ENCODE data around the gene PTTG1IP. TPM values are rescaled to one million over a fixed set of nuclear protein-coding genes. Genes with fewer than 3 reads are reported as not detected.

The PTTG1IP gene
- total and polyA plus RNA-seq, 2 experiments from 2014 or later, result 676 to 814 TPM

DNA sequence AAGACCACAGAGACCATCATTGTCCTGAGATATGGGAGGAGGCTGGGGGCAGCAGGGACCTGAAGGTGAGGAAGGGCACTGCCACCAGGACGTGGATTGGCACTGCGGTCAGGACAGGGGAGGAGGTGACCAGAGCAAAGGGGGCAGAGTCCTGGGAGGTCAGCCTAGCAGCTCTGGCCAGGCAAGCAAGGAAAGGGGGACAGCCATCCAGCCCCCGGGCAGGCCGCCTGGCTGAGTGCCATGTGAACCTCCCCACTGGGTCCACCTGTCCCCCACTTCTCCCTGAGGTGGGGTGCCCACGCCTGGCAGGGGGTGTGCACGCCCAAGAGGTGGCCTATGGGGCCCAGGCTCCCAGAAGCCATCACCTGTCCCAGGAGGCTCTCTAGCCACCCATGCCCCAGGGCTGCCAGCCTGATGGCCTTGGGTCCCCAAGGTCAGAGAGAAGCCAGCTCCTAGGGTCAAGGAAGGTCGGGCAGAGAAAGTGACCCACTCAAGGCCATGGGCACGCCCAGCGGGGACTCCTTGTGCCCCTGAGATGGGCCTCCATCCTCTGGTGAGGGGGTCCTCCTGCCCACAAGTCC is 17.6 kb upstream of the PTTG1IP start:
- H3K9me3 ChIP-seq (ENCODE audit: low read depth), result no peaks in the 10 kb centered on the region
- H2AFZ ChIP-seq, result no peak overlapping the region
- no peak overlapping the region for H3K9ac ChIP-seq
- 78 to 85% methylated on average over 9 of the region's 9 CpGs for WGBS, 2 experiments (ENCODE audit: low coverage in 1 of 2, low lambda C conversion rate in 2 of 2, missing lambda C conversion rate in 2 of 2)
- no peak overlapping the region for H3K4me3 ChIP-seq
- H3K27me3 ChIP-seq (replicated peaks; ENCODE audit: insufficient read depth), result no peaks in the 10 kb centered on the region
- in situ Hi-C loops (cut with MboI), result no loop called here
- no peaks in the 10 kb centered on the region for H3K9me2 ChIP-seq (ENCODE audit: insufficient read depth)
- H3K4me2 ChIP-seq (ENCODE audit: unreplicated experiment), result no peak overlapping the region
- no peaks in the 10 kb centered on the region for H3K79me2 ChIP-seq (ENCODE audit: insufficient read depth)
- no peaks in the 10 kb centered on the region for H3K36me3 ChIP-seq (ENCODE audit: low read depth)
- no peak for TF ChIP-seq EZH2 (IDR thresholded peaks at IDR 0.05; ENCODE audit: insufficient read depth, poor library complexity, severe bottlenecking)
- TF ChIP-seq EZH2phosphoT487 (IDR thresholded peaks at IDR 0.05; ENCODE audit: insufficient read depth, low read depth), result no peak
- no peaks in the 10 kb centered on the region for H3F3A ChIP-seq (ENCODE audit: insufficient read depth)
- H4K20me1 ChIP-seq (ENCODE audit: insufficient read depth), result no peaks in the 10 kb centered on the region
- H3K27ac ChIP-seq, result no peak overlapping the region
- no peak for DNase-seq
- no peaks in the 10 kb centered on the region for H3K4me1 ChIP-seq (ENCODE audit: insufficient read depth)

DNA sequence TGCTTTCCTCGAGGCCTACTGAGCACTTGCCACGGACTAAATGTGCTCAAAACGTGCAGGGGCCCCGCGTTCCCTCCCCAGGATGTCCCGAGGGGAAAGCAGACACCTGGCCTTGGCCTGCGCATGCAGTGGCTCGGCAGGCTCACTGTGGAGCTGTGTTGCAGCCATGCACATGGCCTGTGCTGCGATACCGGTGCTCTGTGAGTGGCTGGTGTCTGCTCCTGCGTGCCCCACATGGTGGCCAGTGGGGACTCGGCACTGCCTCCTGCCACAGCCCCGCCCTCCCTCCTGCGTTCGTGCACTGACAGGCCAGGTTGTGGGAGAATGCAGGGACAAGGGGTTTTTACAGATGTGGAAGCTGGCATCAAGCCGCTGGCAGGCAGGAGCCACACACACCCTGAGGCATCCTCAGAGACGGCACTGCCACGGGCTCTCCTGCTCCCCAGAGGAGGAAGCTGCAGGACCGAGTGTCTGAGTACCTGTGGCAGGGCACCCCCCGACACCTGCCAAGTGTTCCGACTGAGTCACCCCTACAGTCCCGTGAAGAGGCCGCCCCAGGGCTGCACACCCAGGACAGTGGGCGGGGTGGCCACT is 16.9 kb upstream of the PTTG1IP start:
- Histone ChIP-seq H3F3A (ENCODE audit: insufficient read depth) (no peaks in the 10 kb centered on the region), H3K9me3 (ENCODE audit: low read depth) (no peaks in the 10 kb centered on the region), H3K9ac (no peak overlapping the region), H3K9me2 (ENCODE audit: insufficient read depth) (no peaks in the 10 kb centered on the region), H3K27me3 (replicated peaks; ENCODE audit: insufficient read depth) (no peaks in the 10 kb centered on the region), H3K4me3 (no peak overlapping the region), H3K4me2 (ENCODE audit: unreplicated experiment) (no peak overlapping the region), H3K79me2 (ENCODE audit: insufficient read depth) (no peaks in the 10 kb centered on the region), H4K20me1 (ENCODE audit: insufficient read depth) (no peaks in the 10 kb centered on the region), H2AFZ (no peak overlapping the region), H3K4me1 (ENCODE audit: insufficient read depth) (no peaks in the 10 kb centered on the region), H3K36me3 (ENCODE audit: low read depth) (no peaks in the 10 kb centered on the region), H3K27ac (no peak overlapping the region)
- in situ Hi-C loops (cut with MboI), result no loop called here
- DNase-seq, result no peak
- WGBS, 2 experiments (ENCODE audit: low coverage in 1 of 2, low lambda C conversion rate in 2 of 2, missing lambda C conversion rate in 2 of 2), result 66 to 68% methylated on average over 24 of the region's 24 CpGs
- no peak for TF ChIP-seq EZH2phosphoT487 (IDR thresholded peaks at IDR 0.05; ENCODE audit: insufficient read depth, low read depth)
- TF ChIP-seq EZH2 (IDR thresholded peaks at IDR 0.05; ENCODE audit: insufficient read depth, poor library complexity, severe bottlenecking), result no peak

DNA sequence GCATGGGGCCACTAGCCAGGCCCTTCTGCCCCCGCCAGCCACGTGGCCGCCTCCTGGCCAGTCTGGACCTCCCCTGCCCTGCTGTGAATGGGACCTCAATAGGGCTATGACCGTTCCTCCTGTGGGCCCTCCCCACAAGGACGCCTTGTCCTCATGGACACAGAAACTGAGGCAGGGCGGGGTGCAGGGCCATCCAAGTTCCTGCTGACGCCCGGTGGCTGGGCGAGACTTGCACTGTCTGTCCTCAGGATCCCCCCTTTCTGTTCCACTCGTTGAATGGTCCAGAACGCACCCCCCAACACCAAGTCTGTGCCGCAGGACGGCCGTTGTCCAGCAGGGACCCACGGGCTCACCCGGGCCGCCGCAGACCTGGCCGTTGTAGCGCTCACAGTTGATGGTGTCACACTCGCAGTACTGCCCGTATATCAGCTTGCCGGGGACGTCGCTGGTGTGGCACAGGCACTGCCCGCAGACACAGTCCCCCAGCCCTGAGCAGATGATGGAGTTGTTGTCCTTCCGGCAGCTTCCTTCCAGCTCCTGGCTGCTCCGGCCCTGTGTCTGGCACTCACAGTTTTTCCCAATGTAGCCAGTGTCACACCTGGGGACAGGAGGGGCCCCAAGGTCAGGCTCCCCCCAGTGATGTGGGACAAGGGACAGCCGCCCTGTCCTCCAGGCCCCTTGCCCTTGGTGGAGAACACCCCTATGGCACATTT is 16.3 kb upstream of the PTTG1IP start:
- Histone ChIP-seq H3K4me2 (ENCODE audit: unreplicated experiment) (no peak overlapping the region), H3K9ac (no peak overlapping the region), H2AFZ (no peak overlapping the region), H3K79me2 (ENCODE audit: insufficient read depth) (no peaks in the 10 kb centered on the region), H3K36me3 (ENCODE audit: low read depth) (no peaks in the 10 kb centered on the region), H3F3A (ENCODE audit: insufficient read depth) (no peaks in the 10 kb centered on the region), H3K9me3 (ENCODE audit: low read depth) (no peaks in the 10 kb centered on the region), H3K27me3 (replicated peaks; ENCODE audit: insufficient read depth) (no peaks in the 10 kb centered on the region), H3K27ac (no peak overlapping the region), H3K4me1 (ENCODE audit: insufficient read depth) (no peaks in the 10 kb centered on the region), H4K20me1 (ENCODE audit: insufficient read depth) (no peaks in the 10 kb centered on the region), H3K4me3 (no peak overlapping the region), H3K9me2 (ENCODE audit: insufficient read depth) (no peaks in the 10 kb centered on the region)
- WGBS, 2 experiments (ENCODE audit: low coverage in 1 of 2, low lambda C conversion rate in 2 of 2, missing lambda C conversion rate in 2 of 2), result 94% methylated on average over 29 of the region's 29 CpGs
- no peak for TF ChIP-seq EZH2phosphoT487 (IDR thresholded peaks at IDR 0.05; ENCODE audit: insufficient read depth, low read depth)
- no peak for TF ChIP-seq EZH2 (IDR thresholded peaks at IDR 0.05; ENCODE audit: insufficient read depth, poor library complexity, severe bottlenecking)
- in situ Hi-C loops (cut with MboI), result no loop called here
- no peak for DNase-seq

GRCh38 chr21:44888581-44889550 is 15.4 kb upstream of the PTTG1IP start:
- H3K27me3 ChIP-seq (replicated peaks; ENCODE audit: insufficient read depth), result no peaks in the 10 kb centered on the region
- no peak for DNase-seq
- 81 to 92% methylated on average over 39 to 54 of the region's 64 CpGs for WGBS, 2 experiments (ENCODE audit: low coverage in 1 of 2, low lambda C conversion rate in 2 of 2, missing lambda C conversion rate in 2 of 2)
- no peaks in the 10 kb centered on the region for H3K9me3 ChIP-seq (ENCODE audit: low read depth)
- H3K36me3 ChIP-seq (ENCODE audit: low read depth), result no peaks in the 10 kb centered on the region
- H4K20me1 ChIP-seq (ENCODE audit: insufficient read depth), result no peaks in the 10 kb centered on the region
- H3K4me3 ChIP-seq, result no peak overlapping the region
- in situ Hi-C loops (cut with MboI), result no loop called here
- no peaks in the 10 kb centered on the region for H3K9me2 ChIP-seq (ENCODE audit: insufficient read depth)
- H3K4me2 ChIP-seq (ENCODE audit: unreplicated experiment), result no peak overlapping the region
- H2AFZ ChIP-seq, result no peak overlapping the region
- H3K27ac ChIP-seq, result no peak overlapping the region
- no peaks in the 10 kb centered on the region for H3K4me1 ChIP-seq (ENCODE audit: insufficient read depth)
- no peaks in the 10 kb centered on the region for H3K79me2 ChIP-seq (ENCODE audit: insufficient read depth)
- no peak for TF ChIP-seq EZH2 (IDR thresholded peaks at IDR 0.05; ENCODE audit: insufficient read depth, poor library complexity, severe bottlenecking)
- no peak for TF ChIP-seq EZH2phosphoT487 (IDR thresholded peaks at IDR 0.05; ENCODE audit: insufficient read depth, low read depth)
- no peak overlapping the region for H3K9ac ChIP-seq
- no peaks in the 10 kb centered on the region for H3F3A ChIP-seq (ENCODE audit: insufficient read depth)
